ENCODE results near the gene BLMH. TPM values are rescaled to one million over a fixed set of nuclear protein-coding genes. Genes with fewer than 3 reads are reported as not detected.

The BLMH gene
- total RNA-seq, 1 experiment from 2014 or later = 20.7 TPM

DNA sequence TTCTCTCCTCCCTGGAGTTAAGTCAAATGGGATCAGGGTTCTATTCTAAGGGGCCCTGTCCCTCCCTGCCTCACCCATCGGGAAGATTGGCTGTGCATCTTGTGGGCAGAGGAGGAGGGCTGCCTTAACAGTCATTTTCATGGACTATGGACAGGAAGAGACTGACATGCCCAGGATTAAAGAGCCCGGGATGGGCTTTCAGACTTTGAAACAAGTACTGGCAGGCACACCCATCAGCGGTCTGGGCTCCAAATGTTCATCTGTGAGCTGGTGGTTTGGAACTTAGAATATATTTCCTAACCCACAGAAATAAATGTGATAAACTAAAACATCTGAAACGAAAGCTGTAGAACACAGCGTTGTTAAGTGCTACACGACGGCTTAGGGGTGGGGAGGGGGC lies 62.7 kb downstream of the BLMH start:
- POLR2A ChIA-PET (ENCODE audit: unreplicated experiment) = no interaction called here
- H3K4me2 ChIP-seq = no peak overlapping the region
- BruUV-seq (replicated peaks) = no TSS peak
- intact Hi-C loops (cut with micrococcal nuclease; ENCODE audit: unreplicated experiment) = no loop called here
- H2AFZ ChIP-seq = no peak overlapping the region
- no peak overlapping the region for H3K27ac ChIP-seq
- no peaks in the 10 kb centered on the region for H3K79me2 ChIP-seq (ENCODE audit: low read depth)
- no peaks in the 10 kb centered on the region for H4K20me1 ChIP-seq (ENCODE audit: insufficient read depth)
- peaks cover 9% of the 10 kb centered on the region; the same call in 1 of the 2 replicates for H3K27me3 ChIP-seq (ENCODE audit: insufficient read depth, low read depth)
- CTCF ChIA-PET = no interaction called here
- TF ChIP-seq, protein P1, sequence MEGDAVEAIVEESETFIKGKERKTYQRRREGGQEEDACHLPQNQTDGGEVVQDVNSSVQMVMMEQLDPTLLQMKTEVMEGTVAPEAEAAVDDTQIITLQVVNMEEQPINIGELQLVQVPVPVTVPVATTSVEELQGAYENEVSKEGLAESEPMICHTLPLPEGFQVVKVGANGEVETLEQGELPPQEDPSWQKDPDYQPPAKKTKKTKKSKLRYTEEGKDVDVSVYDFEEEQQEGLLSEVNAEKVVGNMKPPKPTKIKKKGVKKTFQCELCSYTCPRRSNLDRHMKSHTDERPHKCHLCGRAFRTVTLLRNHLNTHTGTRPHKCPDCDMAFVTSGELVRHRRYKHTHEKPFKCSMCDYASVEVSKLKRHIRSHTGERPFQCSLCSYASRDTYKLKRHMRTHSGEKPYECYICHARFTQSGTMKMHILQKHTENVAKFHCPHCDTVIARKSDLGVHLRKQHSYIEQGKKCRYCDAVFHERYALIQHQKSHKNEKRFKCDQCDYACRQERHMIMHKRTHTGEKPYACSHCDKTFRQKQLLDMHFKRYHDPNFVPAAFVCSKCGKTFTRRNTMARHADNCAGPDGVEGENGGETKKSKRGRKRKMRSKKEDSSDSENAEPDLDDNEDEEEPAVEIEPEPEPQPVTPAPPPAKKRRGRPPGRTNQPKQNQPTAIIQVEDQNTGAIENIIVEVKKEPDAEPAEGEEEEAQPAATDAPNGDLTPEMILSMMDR (conservative IDR thresholded peaks at IDR 0.05) = no peak
- no peak for TF ChIP-seq EZH2 (IDR thresholded peaks at IDR 0.05; ENCODE audit: low read depth)
- no peaks in the 10 kb centered on the region for H3K9me3 ChIP-seq (ENCODE audit: insufficient read depth, low read depth)
- no peaks in the 10 kb centered on the region for H3K36me3 ChIP-seq (ENCODE audit: low read depth)
- no peaks in the 10 kb centered on the region for H3K9me2 ChIP-seq (ENCODE audit: insufficient read depth)
- peaks cover 28% of the 10 kb centered on the region for H3F3A ChIP-seq (ENCODE audit: insufficient read depth, low read depth)
- no peak overlapping the region for H3K4me3 ChIP-seq
- DNase-seq = no peak
- H3K4me1 ChIP-seq (replicated peaks; ENCODE audit: insufficient read depth) = peaks cover 35% of the 10 kb centered on the region

DNA sequence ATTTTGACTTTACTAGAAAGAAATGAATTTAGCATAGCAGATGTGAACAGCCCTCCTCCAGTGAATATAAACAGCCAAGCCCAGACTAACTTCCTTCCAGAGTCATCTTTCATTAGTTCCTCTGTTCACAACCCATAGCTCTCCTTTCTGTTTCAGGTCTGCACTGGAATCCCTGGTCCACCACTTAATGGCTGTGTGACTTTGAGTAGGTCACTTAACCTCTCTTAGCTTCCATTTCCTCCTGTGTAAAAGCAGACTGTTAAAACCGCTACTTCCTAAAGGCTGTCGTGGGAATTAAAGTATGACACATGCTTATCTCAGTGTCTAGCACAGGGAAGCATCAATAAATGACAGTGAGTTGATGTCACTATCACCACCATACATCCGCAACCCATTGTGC lies 63.7 kb downstream of the BLMH start:
- intact Hi-C loops (cut with micrococcal nuclease; ENCODE audit: unreplicated experiment) = no loop called here
- no peaks in the 10 kb centered on the region for H3K79me2 ChIP-seq (ENCODE audit: low read depth)
- TF ChIP-seq, protein P1 (conservative IDR thresholded peaks at IDR 0.05) = no peak
- no peak for TF ChIP-seq EZH2 (IDR thresholded peaks at IDR 0.05; ENCODE audit: low read depth)
- no peaks in the 10 kb centered on the region for H3K36me3 ChIP-seq (ENCODE audit: low read depth)
- no peak overlapping the region for H3K4me2 ChIP-seq
- H3K27ac ChIP-seq = no peak overlapping the region
- DNase-seq = no peak
- BruUV-seq (replicated peaks) = no TSS peak
- no peak overlapping the region for H2AFZ ChIP-seq
- 0 out of 2 replicates have a peak, but pooled peaks cover 2% of the 10 kb centered on the region for H3K27me3 ChIP-seq (ENCODE audit: insufficient read depth, low read depth)
- no peaks in the 10 kb centered on the region for H3K9me2 ChIP-seq (ENCODE audit: insufficient read depth)
- no peaks in the 10 kb centered on the region for H3K9me3 ChIP-seq (ENCODE audit: insufficient read depth, low read depth)
- no peaks in the 10 kb centered on the region for H4K20me1 ChIP-seq (ENCODE audit: insufficient read depth)
- no peak overlapping the region for H3K4me3 ChIP-seq
- POLR2A ChIA-PET (ENCODE audit: unreplicated experiment) = interaction anchor here (0.7 kb wide), 1 partner anchor 1484 kb away, joined by 3 read pairs; no protein-coding TSS in a partner anchor
- peaks cover 36% of the 10 kb centered on the region for H3F3A ChIP-seq (ENCODE audit: insufficient read depth, low read depth)
- H3K4me1 ChIP-seq (replicated peaks; ENCODE audit: insufficient read depth) = peaks cover 40% of the 10 kb centered on the region
- CTCF ChIA-PET = no interaction called here

DNA sequence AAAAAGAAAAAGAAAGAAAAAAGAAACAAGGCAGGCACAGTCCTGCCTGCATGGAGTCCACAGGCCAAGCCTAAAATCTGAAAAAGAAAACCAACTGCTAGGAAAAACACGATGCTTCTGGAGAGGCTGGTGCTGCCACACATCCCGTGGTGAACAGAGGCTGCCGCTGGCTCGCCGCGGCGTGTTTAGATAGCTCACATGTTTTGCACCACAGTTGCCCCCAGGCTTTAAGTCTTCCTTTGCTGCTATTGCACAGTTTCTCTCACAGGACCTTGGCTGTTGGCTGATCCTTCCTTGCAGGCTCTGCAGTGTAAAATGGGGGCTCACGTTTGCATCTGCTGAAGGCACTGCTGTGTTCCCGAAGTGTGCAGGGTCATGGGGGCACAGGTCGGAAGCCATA lies 64.9 kb downstream of the BLMH start:
- intact Hi-C loops (cut with micrococcal nuclease; ENCODE audit: unreplicated experiment) = no loop called here
- H4K20me1 ChIP-seq (ENCODE audit: insufficient read depth) = no peaks in the 10 kb centered on the region
- peak overlapping the region; percentile 52 for H3K27ac ChIP-seq
- TF ChIP-seq EZH2 (IDR thresholded peaks at IDR 0.05; ENCODE audit: low read depth) = no peak
- TF ChIP-seq, protein P1 (conservative IDR thresholded peaks at IDR 0.05) = no peak
- no peak for DNase-seq
- no TSS peak for BruUV-seq (replicated peaks)
- no peak overlapping the region for H3K4me3 ChIP-seq
- no peaks in the 10 kb centered on the region for H3K36me3 ChIP-seq (ENCODE audit: low read depth)
- peaks cover 36% of the 10 kb centered on the region for H3F3A ChIP-seq (ENCODE audit: insufficient read depth, low read depth)
- POLR2A ChIA-PET (ENCODE audit: unreplicated experiment) = no interaction called here
- H3K4me1 ChIP-seq (replicated peaks; ENCODE audit: insufficient read depth) = peaks cover 40% of the 10 kb centered on the region
- H3K79me2 ChIP-seq (ENCODE audit: low read depth) = no peaks in the 10 kb centered on the region
- H2AFZ ChIP-seq = no peak overlapping the region
- H3K4me2 ChIP-seq = peak overlapping the region; percentile 26; the same call in 1 of the 2 replicates
- no peaks in the 10 kb centered on the region for H3K9me3 ChIP-seq (ENCODE audit: insufficient read depth, low read depth)
- H3K27me3 ChIP-seq (ENCODE audit: insufficient read depth, low read depth) = no peaks in the 10 kb centered on the region
- CTCF ChIA-PET = no interaction called here
- no peaks in the 10 kb centered on the region for H3K9me2 ChIP-seq (ENCODE audit: insufficient read depth)

Measured in PC-9 (cell line).